Smooth muscle cell (in vitro differentiated cells): ENCODE measurements around the gene POFUT2. TPM values are rescaled to one million over a fixed set of nuclear protein-coding genes. Genes with fewer than 3 reads are reported as not detected.

ENCODE experiments used
- DNase-seq: peaks from one replicate; lab custom pipeline; 2025; ENCODE audit not compliant: unreplicated experiment; lab: John Stamatoyannopoulos, UW
- H2AFZ ChIP-seq: fragments of 200-600 bp; sonication (generic); 2 replicates; pipeline ENCODE4 v1.6.0; 2016; ENCODE audit warnings: antibody characterized with exemption, low read depth, mild to moderate bottlenecking
- H3F3A ChIP-seq: fragments of 200-600 bp; sonication (generic); 2 replicates; pipeline ENCODE4 v1.6.0; 2017; ENCODE audit warnings: antibody characterized with exemption, low read depth
- H3K27ac ChIP-seq: fragments of 200-600 bp; sonication (generic); 2 replicates; pipeline ENCODE4 v1.5.1; 2016; ENCODE audit warnings: low read depth, mild to moderate bottlenecking
- H3K27me3 ChIP-seq: fragments of 200-600 bp; sonication (generic); 2 replicates; pipeline ENCODE4 v1.6.1; 2016; ENCODE audit warnings: low read depth, mild to moderate bottlenecking
- H3K36me3 ChIP-seq: fragments of 200-600 bp; sonication (generic); 2 replicates; pipeline ENCODE4 v1.5.1; 2016; ENCODE audit warnings: low read depth
- H3K4me1 ChIP-seq: fragments of 200-600 bp; sonication (generic); 2 replicates; pipeline ENCODE4 v1.5.1; 2016; ENCODE audit warnings: low read depth
- H3K4me2 ChIP-seq: fragments of 200-600 bp; sonication (generic); 2 replicates; pipeline ENCODE4 v1.6.0; 2016; ENCODE audit warnings: mild to moderate bottlenecking
- H3K4me3 ChIP-seq: fragments of 200-600 bp; sonication (generic); 2 replicates; pipeline ENCODE4 v1.5.1; 2016; ENCODE audit warnings: mild to moderate bottlenecking
- H3K79me2 ChIP-seq: fragments of 200-600 bp; sonication (generic); 2 replicates; pipeline ENCODE4 v1.6.0; 2016; ENCODE audit warnings: low read depth, mild to moderate bottlenecking
- H3K9ac ChIP-seq: fragments of 200-600 bp; sonication (generic); 2 replicates; pipeline ENCODE4 v1.6.0; 2016; ENCODE audit warnings: low read depth
- H3K9me3 ChIP-seq: fragments of 200-600 bp; sonication (generic); replicated peaks from 2 replicates; pipeline ENCODE4 v1.5.1; 2016; ENCODE audit warnings: low read depth
- H4K20me1 ChIP-seq: fragments of 200-600 bp; sonication (generic); 2 replicates; pipeline ENCODE4 v1.6.0; 2016; ENCODE audit warnings: low read depth
- WGBS: methylation state at CpG from one replicate; pipeline ENCODE4 v1.1.7; 2016; ENCODE audit warnings: low lambda C conversion rate; 5-methylcytosine and 5-hydroxymethylcytosine counted together
- polyA plus RNA-seq: library from polyadenylated mRNA; unstranded; fragments of >200 nt; fragmentation: Nextera tagmentation; extraction: Ambion mirVana; gene quantifications from 2 replicates; pipeline ENCODE4 v1.2.1, GENCODE V29; 2016
- total RNA-seq: library from RNA; depleted of rRNA; stranded (reverse); fragments of >200 nt; gene quantifications from 2 replicates; pipeline ENCODE4 v1.2.3, GENCODE V29; 2014
- TF ChIP-seq, protein P1 (sequence below): fragments of 200-600 bp; sonication (generic); IDR thresholded peaks from 2 replicates; pipeline ENCODE4 v1.5.1; 2017; ENCODE audit warnings: borderline replicate concordance, mild to moderate bottlenecking, antibody characterized with exemption; ENCODE audit not compliant: insufficient read depth, poor library complexity, severe bottlenecking

Gene POFUT2
- total and polyA plus RNA-seq, 2 experiments from 2014 or later: 32.1 to 70.0 TPM

DNA sequence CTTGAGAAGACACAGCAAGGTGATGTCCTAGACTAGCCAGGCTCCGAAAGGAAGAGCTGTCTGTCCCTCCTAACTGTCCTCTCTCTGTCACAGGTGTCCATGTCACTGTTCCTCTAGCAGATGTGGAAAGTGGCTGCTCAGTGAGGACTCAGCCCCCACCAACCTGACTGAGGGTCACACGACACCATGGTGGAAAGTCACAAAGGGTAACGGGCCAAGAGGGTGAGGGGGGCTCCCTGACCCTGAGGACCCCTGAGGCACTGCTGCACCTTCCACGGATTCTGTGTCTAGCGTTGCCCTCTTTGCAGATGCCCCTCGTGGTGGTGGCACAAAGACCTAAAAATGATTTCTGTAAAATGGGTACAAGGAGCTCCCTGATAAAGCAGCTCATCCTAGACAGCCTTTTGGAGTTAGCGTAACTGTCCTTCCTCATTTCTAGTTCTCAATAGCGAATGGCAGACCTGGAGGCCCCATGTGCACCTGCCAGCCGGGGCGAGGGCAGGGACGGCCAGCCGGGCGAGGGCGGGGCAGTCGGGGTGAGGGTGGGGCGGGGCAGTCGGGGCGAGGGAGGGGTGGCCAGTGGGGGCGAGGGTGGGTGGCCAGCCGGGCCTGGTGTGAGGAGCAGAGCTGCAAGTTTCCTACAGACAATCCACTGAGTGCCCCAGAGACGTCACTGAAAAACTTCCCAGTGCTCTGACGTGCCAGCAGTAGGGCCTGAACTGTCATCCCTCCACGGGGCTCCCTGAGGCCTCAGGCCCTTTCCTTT is 23.4 kb downstream of the POFUT2 start:
- H3K36me3 ChIP-seq: no peaks in the 10 kb centered on the region
- peaks cover 4% of the 10 kb centered on the region for H3F3A ChIP-seq
- H3K9me3 ChIP-seq: no peaks in the 10 kb centered on the region
- no peaks in the 10 kb centered on the region for H3K27me3 ChIP-seq
- no peak overlapping the region for H3K27ac ChIP-seq
- TF ChIP-seq, protein P1, sequence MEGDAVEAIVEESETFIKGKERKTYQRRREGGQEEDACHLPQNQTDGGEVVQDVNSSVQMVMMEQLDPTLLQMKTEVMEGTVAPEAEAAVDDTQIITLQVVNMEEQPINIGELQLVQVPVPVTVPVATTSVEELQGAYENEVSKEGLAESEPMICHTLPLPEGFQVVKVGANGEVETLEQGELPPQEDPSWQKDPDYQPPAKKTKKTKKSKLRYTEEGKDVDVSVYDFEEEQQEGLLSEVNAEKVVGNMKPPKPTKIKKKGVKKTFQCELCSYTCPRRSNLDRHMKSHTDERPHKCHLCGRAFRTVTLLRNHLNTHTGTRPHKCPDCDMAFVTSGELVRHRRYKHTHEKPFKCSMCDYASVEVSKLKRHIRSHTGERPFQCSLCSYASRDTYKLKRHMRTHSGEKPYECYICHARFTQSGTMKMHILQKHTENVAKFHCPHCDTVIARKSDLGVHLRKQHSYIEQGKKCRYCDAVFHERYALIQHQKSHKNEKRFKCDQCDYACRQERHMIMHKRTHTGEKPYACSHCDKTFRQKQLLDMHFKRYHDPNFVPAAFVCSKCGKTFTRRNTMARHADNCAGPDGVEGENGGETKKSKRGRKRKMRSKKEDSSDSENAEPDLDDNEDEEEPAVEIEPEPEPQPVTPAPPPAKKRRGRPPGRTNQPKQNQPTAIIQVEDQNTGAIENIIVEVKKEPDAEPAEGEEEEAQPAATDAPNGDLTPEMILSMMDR: no peak
- no peaks in the 10 kb centered on the region for H3K4me1 ChIP-seq
- DNase-seq: no peak
- H3K9ac ChIP-seq: no peak overlapping the region
- H2AFZ ChIP-seq: no peak overlapping the region
- H4K20me1 ChIP-seq: peaks cover 45% of the 10 kb centered on the region
- H3K4me3 ChIP-seq: no peak overlapping the region
- 95% methylated on average over 14 of the region's 23 CpGs for WGBS
- H3K4me2 ChIP-seq: no peak overlapping the region
- H3K79me2 ChIP-seq: no peaks in the 10 kb centered on the region

GRCh38 chr21:45263534-45263933 is 24.2 kb downstream of the POFUT2 start:
- no peak overlapping the region for H3K4me3 ChIP-seq
- DNase-seq: no peak
- H3K9ac ChIP-seq: no peak overlapping the region
- TF ChIP-seq, protein P1: no peak
- H2AFZ ChIP-seq: no peak overlapping the region
- H3K36me3 ChIP-seq: no peaks in the 10 kb centered on the region
- H3K27ac ChIP-seq: no peak overlapping the region
- H3K79me2 ChIP-seq: no peaks in the 10 kb centered on the region
- H3K4me1 ChIP-seq: no peaks in the 10 kb centered on the region
- no peak overlapping the region for H3K4me2 ChIP-seq
- no peaks in the 10 kb centered on the region for H3K27me3 ChIP-seq
- H4K20me1 ChIP-seq: peaks cover 45% of the 10 kb centered on the region
- 97% methylated on average over 6 of the region's 6 CpGs for WGBS
- H3K9me3 ChIP-seq: no peaks in the 10 kb centered on the region
- H3F3A ChIP-seq: peaks cover 4% of the 10 kb centered on the region

DNA sequence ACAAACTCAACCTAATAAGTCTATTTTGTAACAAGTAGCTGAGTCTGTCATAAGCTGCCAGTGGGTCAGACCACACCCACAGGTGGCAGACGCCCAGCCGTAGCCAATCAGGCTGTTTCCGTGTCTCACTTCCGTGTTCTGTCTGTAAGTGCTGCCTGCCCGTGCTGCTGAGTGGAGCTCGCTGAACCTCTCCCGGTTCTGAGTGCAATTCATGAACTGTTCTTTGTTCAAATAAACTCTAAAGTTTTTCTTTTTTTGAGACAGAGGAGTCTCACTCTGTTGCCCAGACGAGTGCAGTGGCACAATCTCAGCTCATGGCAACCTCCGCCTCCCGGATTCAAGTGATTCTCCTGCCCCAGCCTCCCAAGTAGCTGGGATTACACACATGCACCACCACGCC is 25.1 kb downstream of the POFUT2 start:
- peaks cover 42% of the 10 kb centered on the region for H4K20me1 ChIP-seq

More for the DNA sequence above, 25.1 kb downstream of the POFUT2 start:
- Histone ChIP-seq H3K36me3 (no peaks in the 10 kb centered on the region), H3K9me3 (no peaks in the 10 kb centered on the region), H2AFZ (no peak overlapping the region), H3K4me1 (no peaks in the 10 kb centered on the region), H3K4me3 (no peak overlapping the region), H3F3A (peaks cover 4% of the 10 kb centered on the region), H3K4me2 (no peak overlapping the region), H3K79me2 (no peaks in the 10 kb centered on the region), H3K27me3 (no peaks in the 10 kb centered on the region), H3K9ac (no peak overlapping the region), H3K27ac (no peak overlapping the region)
- TF ChIP-seq, protein P1: no peak
- no peak for DNase-seq
- 96% methylated on average over 11 of the region's 11 CpGs for WGBS
